Stimulated activated CD8-positive, alpha-beta memory T cell treated with anti-CD3 and anti-CD28 coated beads, Interleukin-15, amount 100 ng/mL, for 48 hours (primary cell): ENCODE measurements around the gene SHLD2.
A peak's percentile ranks its signal among the peaks of the same experiment; 100 is the strongest.
"Not testable (repeated sequence)": the region's sequence is repeated elsewhere in the genome, so short reads cannot be mapped to it uniquely, and the experiment has no call there.

Experiments
- DNase-seq, 2 donors: peaks; one replicate each; pipeline ENCODE4 v3.0.0-alpha.2; 2020; ENCODE audit warnings: low read depth in 2 of 2

The SHLD2 gene

GRCh38 chr10:87083576-87084290 lies 11.3 kb upstream of the SHLD2 start:
- not testable (repeated sequence) for DNase-seq

GRCh38 chr10:87084291-87084782 lies 10.7 kb upstream of the SHLD2 start:
- DNase-seq: not testable (repeated sequence)

GRCh38 chr10:87085537-87085936 lies 9.5 kb upstream of the SHLD2 start:
- DNase-seq: no peak

DNA sequence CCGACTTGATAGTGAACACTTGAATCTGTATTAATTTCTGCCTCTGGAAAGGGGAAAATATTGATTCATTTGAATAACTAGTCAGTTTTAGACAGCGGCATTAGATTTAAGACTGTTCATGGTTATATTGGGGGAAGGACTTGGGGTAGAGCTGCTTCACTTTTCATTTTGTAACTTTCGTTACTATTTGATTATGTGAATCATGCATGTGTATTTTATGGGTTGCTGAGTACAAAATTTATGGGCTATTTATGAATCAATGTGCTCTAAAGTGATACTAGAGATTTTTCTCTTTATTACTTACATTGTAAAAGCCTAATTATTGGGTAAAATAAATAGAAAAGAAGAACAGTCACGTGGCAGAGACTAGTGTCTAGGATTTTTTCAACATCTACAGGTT lies 5.3 kb upstream of the SHLD2 start:
- DNase-seq: no peak

GRCh38 chr10:87090779-87091178 lies 4.2 kb upstream of the SHLD2 start:
- DNase-seq: no peak

- DNase-seq: no peak
Observed at GRCh38 chr10:87092376-87092860, 2.6 kb upstream of the SHLD2 start.

DNA sequence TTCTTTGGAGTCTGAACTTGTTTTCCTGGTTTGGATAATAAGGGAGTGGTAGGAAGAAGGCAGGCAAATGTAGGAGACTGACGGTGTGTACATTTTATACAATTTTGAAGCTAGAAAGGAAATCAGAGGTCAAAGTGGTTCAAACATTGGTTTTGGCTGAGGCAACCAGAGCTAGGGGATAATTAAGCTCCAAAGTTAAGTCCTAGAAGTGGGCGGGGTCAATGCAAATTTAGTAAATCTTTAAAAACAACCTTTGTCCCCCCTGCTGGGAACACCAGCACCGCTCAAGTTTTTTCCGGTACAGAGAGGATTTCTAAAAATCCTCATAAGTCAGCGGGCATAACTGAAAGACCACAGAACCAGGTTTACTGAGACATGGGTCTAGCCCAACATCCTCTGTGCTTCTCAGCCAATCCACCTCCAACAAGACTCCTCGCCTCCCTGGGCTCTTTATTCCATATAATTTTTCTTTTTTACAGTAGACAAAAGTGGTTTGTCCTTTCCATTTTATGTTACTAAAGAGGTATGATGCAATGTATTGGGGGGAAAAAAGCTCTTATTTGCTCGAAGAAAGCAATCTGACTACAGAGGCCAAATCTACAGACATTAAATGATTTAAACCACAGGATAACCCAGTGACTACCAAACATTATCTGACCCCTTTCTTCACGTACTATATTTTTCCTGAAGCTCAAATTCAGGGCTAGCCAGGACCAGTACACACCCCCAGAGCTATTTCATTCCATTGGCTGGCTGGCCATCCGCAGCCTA lies 2.0 kb upstream of the SHLD2 start:
- DNase-seq: no peak

- DNase-seq: peak; percentile 61 to 68
Observed at GRCh38 chr10:87093632-87094372, 1.2 kb upstream of the SHLD2 start.

GRCh38 chr10:87095236-87095945 lies 385 bp downstream of the SHLD2 start:
- DNase-seq: peak; percentile 77

DNA sequence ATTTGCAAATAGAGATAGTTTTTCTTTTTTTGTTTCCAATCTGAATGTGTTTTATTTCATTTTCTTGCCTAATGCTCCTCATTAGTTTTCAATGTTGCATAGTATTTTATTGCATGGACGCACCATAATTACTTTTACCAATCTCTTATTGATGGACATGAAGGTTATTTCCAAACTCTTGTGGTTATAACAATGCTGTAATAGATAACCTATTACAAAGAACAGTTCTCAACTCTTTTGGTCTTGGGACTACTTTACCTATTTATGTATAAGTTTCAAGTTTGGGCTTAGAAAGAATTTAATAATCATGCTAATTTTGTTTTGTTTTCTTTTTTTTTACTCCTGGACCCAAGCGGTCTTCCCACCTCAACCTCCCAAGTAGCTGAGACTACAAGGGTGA lies 7.0 kb downstream of the SHLD2 start:
- no peak for DNase-seq

GRCh38 chr10:87104727-87105126 lies 9.7 kb downstream of the SHLD2 start:
- not testable (repeated sequence) for DNase-seq

DNA sequence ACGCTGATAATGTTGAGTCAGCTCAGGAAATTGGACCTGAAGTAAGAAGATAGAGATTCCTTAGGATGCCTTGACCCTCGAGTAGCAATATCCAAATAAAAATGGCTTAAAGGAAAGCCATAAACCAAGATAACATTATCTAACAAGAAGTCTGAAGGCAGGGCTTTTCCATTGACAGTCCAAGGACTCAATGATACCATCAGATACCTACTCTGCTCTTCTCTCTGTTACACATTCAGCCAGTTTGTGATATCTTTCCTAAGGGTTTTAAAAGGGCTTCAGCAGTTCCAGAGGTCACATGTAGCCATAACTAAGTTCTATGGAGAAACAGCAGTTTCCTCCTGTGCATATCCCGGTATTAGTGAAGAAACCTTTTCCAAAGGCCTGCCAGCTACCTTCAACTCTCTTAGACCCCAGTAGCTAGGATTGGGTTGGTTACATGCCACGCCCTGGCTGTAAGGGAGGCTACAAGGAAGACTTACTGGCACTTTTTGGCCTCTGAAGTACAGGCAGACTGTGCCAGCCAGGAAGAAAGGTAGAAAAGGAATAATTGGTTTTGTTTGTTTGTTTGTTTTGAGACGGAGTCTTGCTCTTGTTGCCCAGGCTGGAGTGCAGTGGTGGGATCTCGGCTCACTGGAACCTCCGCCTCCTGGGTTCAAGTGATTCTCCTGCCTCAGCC lies 10.6 kb downstream of the SHLD2 start:
- no peak for DNase-seq

GRCh38 chr10:87118122-87118521 lies 23.1 kb downstream of the SHLD2 start:
- not testable (repeated sequence) for DNase-seq

- DNase-seq: not testable (repeated sequence)
Observed at GRCh38 chr10:87119029-87119428, 24.0 kb downstream of the SHLD2 start.

- not testable (repeated sequence) for DNase-seq
Observed at GRCh38 chr10:87123351-87123750, 28.3 kb downstream of the SHLD2 start.

DNA sequence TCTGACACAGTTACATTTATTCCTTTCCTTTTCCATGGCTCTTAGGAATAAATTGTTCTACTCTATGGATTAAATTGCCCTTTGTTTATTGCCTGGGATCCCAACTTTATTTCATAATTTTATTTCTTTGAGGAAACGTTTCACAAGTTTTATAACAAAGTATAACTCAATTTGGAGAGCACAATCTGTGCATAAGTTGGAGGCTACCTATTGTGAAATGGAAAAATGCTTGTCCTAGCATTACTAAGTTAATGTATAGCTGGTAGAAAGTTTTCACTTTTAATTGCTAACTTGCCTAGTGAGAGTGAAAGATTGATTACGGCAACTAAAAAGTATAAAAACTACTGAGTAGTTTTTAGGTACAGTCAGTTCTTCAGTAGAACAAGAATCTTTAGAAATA lies 32.0 kb downstream of the SHLD2 start:
- DNase-seq: not testable (repeated sequence)

DNA sequence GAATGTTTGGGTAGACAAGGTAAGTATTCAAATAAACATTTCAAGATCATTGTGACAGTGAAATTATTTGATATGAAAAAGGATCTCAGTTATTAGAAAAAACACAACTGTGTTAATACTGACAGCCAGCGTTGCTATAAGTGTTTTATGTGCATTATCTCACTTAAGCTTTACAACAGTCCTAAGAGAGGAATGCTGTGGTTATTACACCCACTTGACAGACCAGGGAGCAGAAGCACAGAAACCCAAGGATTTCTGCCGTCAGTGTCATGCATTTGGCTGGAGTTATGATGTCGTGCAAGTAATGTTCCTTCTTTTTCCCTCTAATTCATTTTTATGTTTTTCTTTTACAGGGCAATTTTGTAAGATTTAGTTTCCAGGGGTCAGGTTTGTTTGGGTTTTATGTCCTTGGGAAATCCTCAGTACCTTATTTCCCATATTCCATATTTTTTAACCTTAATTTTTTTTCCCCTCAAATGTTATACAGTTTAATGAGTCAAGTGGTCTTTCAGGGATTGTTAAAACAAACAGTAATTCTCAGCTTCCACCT lies 32.7 kb downstream of the SHLD2 start:
- DNase-seq: not testable (repeated sequence)

- not testable (repeated sequence) for DNase-seq
Observed at GRCh38 chr10:87132176-87132575, 37.2 kb downstream of the SHLD2 start.

- DNase-seq: not testable (repeated sequence)
Observed at GRCh38 chr10:87133936-87134335, 38.9 kb downstream of the SHLD2 start.

- DNase-seq: not testable (repeated sequence)
Observed at GRCh38 chr10:87134440-87134839, 39.4 kb downstream of the SHLD2 start.
